ENCODE results near the gene ALKBH2.

DNA sequence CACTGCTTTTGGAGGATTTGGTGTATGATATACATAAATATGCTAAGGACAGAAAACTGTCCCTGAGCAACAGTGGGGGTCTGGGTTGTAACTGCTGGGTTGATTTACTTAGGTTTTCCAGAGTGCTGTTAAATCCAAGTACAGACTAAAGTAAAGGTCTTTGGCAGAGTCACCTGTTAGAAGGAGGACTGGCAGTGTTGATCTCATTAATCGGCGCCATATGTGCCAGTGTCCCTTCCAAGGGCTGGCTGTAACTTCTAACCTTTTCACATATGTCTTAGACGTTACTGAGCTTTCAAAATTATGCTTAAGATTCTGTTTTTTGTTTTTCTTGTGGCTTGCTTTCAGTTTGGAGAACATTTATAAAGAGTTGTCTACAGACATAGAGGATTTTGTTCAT is 9.2 kb upstream of the ALKBH2 start:
- TF ChIP-seq POLR2A (IDR thresholded peaks at IDR 0.05) (no peak), CTCF (IDR thresholded peaks at IDR 0.05) (no peak)
